SHP77 (cell line): ENCODE results near the gene ZFP90.
A peak's percentile ranks its signal among the peaks of the same experiment; 100 is the strongest.

Experiments
- DNase-seq, 2 experiments: peaks; one replicate each; lab custom pipeline; 2025; lab: John Stamatoyannopoulos, UW

ZFP90 gene

GRCh38 chr16:68577352-68577853 lies 38.3 kb downstream of the ZFP90 start:
- DNase-seq: no peak

DNA sequence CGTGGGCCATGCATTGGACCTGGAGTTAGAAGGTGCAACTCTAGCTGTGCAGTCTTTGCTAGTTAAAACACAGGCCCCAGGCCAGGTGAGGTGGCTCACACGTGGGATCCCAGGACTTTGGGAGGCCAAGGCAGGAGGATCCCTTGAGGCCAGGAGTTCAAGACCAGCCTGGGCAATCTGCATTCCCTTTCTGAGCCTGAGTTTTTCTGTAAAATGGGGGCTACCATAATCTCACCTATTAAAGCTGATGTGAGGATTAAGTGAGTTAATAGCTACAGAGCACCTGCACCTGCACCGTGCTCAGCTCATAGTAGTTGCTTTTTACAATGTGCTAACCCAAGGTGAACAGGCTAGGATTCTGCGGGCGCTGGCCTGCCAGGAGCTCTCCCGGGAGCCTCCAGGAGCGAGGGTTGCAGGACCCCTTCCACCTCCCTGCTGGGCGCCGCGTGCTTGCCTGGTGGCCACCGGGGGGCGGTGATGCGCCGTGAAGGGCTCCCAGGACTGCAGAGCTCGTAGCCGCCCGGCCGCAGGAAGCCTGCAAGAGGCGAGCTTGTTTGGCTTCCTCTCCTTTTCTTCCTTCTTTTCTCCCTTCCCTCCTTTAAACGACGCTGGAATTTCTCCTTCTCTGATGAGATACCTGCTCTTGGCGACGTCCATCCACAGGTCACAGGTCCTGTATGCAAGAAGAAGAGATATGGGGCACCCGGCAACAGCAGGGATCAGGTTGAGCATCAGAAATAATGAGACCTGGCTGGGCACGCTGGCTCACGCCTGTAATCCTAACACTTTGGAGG lies 51.3 kb downstream of the ZFP90 start:
- DNase-seq: peak; percentile 63 to 67

DNA sequence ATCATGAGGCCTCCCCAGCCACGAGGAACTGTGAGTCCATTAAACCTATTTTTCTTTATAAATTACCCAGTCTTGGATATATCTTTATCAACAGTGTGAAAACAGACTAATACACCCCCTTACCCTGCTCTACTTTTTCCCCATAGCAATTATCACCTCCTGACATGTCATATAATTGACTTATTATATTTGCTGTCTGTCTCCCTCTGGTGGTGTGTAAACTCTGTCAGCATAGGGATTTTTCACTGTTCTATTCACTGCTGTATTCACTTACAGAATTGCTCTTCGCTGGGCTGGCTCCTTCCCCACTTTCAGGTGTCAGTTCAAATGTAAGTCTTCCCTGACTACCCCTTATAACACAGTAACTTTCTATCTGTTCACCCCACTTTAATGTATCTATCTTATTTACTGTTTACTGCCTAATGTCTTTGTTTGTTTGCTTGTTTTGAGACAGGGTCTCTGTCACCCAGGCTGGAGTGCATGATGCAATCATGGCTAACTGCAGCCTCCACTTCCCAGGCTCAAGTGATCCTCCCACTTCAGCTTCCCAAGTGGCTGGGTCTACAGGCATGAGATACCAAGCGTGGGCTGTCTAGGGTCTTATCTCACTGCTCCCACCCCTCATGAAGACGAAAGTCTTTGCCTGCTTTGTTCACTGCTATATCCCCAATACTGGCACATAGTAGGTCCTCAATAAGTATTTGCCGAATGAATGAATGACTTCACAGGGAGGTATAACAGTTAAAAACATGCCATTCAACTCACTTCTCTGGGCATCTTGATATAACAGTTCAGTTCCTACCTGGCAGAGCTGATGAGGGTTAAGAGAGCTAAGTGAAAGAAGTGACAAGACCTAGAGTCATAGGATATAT lies 53.6 kb downstream of the ZFP90 start:
- DNase-seq: no peak

DNA sequence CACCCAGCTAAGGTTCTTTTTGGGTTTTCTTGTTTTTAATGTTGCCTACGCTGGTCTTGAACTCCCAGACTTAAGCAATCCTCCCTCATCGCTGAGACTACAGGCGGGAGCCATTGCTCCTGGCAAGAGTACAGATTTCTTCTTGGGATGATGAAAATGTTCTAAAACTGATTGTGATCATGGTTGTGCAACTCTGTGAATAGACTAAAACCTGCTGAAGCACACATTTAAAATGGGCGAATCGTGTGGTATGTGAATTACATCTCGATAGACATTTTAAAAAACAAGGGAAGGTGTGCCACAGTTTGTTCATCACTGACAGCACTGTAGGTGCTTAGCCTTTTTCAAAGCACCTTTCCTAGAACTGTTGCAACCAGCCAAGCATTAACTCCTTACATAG lies 57.2 kb downstream of the ZFP90 start:
- DNase-seq: no peak

DNA sequence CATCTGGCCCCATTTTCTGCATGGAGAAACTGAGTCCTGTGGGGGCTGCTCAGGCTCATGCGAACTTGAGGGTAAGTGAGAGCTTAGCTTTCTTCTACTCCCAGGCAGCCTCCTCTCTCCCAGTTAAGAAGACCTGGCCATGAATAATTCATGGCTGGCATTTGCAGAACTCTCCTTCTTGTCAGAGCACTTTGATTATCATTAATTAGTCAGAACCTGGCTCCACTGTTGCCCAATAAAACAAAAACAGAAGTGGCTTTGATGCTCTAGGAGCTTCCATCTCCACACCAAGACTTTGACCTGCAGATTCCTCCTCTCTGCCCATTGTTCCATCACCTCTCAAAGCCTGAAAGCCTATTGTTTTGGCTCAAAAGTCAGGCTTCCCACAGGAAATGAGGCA lies 60.5 kb downstream of the ZFP90 start:
- no peak for DNase-seq

DNA sequence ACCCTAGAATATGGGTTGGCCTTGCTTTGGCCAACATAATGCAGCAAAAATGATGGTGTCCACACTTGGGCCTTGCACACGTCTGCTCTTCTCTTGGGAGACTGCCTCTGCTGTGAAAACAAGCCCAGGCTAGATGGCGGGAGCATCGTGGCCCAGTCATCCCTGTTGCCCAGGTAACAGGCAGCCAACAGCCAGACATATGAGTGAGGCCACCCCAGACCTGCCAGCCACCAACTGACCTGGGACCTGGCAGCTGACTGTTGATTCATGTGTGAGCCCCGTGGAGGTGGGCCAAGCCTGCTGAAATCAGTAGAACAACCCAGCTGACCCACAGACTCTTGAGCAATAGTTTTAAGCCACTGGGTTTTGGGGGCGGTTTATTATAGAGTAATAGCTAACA lies 66.7 kb downstream of the ZFP90 start:
- DNase-seq: no peak

DNA sequence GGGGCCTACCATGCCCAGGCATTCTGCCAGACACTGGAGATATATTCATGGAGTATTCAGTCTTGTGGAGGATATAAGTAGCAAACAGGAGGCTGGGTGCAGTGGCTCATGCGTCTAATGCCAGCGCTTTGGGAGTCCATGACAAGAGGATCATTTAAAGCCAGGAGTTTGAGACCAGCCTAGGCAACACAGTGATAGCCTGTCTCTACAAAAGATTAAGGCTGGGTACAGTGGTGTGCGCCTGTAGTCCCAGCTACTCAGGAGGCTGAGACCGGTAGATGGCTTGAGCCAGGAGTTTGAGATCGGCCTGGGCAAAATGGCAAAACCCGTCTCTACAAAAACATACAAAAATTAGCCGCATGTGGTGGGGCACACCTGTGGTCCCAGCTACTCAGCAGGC lies 68.4 kb downstream of the ZFP90 start:
- DNase-seq: no peak

DNA sequence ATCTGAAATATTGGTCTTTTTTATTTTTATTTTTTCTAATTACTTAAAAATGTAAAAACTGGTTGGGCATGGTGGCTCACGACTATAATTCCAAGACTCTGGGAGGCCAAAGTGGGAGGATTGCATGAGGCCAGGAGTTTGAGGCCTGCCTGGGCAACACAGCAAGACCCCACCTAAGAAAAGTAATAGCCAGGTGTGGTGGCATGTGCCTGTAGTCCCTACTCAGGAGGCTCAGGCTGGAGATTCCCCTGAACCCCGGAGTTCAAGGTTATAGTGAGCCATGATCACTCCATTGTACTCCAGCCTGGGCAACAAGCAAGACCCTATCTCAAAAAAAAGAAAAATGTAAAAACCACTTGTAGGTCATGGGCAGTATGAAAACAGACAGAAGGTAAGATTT lies 69.2 kb downstream of the ZFP90 start:
- DNase-seq: no peak

GRCh38 chr16:68612996-68613395 lies 73.9 kb downstream of the ZFP90 start:
- DNase-seq: no peak

GRCh38 chr16:68617734-68618133 lies 78.6 kb downstream of the ZFP90 start:
- DNase-seq: no peak
